Uterus (tissue), 2 donors: Measurements from ENCODE around the gene BPIFB4.

ENCODE experiments used
- POLR2A ChIP-seq, 2 donors: fragments of 450-650 bp; IDR thresholded peaks; one replicate each; pipeline ENCODE4 v1.6.1; 2016; ENCODE audit warnings: antibody characterized with exemption in 2 of 2, mild to moderate bottlenecking in 1 of 2, moderate library complexity in 1 of 2
- TF ChIP-seq, protein P1 (sequence below), 4 experiments: fragments of 200-600 bp in 2 of 4; fragments of 450-650 bp in 2 of 4; sonication (generic) in 2 of 4; IDR thresholded peaks; one replicate each; pipeline ENCODE4 v1.5.1; 2016 to 2019; ENCODE audit warnings: antibody characterized with exemption in 4 of 4, mild to moderate bottlenecking in 2 of 4, moderate library complexity in 1 of 4

DNA sequence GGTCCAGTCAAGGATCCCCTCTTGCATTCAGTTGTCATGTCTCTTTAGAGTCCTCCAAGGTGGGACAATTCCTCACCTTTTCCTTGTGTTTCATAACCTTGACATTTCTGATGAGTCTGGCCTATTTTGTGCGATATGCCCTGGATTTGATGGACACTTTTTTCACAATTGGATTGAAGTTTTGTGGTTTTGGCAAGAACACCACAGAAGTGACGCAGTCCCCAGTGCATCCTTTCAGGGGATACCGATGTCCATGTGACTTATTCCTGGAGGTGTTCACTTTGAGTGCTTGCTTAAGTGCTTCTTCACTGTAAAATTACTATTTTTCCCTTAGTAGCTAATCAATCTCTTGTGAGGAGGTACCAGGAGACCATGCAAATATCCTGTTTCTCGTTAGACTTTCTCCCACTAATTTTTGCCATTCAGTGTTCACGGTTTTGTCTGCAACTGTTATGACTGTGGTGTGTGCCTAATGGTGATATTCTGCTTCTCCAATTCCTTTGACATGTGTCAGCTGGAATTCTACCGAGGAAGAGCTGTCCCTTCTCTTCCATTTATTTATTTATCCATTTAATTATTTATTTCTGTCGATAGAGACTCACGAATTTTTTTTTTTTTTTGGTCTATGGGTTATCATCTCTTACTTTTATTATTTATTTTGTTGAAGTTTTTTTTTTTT is 30.8 kb downstream of the BPIFB4 start:
- TF ChIP-seq, protein P1, sequence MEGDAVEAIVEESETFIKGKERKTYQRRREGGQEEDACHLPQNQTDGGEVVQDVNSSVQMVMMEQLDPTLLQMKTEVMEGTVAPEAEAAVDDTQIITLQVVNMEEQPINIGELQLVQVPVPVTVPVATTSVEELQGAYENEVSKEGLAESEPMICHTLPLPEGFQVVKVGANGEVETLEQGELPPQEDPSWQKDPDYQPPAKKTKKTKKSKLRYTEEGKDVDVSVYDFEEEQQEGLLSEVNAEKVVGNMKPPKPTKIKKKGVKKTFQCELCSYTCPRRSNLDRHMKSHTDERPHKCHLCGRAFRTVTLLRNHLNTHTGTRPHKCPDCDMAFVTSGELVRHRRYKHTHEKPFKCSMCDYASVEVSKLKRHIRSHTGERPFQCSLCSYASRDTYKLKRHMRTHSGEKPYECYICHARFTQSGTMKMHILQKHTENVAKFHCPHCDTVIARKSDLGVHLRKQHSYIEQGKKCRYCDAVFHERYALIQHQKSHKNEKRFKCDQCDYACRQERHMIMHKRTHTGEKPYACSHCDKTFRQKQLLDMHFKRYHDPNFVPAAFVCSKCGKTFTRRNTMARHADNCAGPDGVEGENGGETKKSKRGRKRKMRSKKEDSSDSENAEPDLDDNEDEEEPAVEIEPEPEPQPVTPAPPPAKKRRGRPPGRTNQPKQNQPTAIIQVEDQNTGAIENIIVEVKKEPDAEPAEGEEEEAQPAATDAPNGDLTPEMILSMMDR (IDR thresholded peaks at IDR 0.05), result no peak
- TF ChIP-seq POLR2A (IDR thresholded peaks at IDR 0.05), result no peak
